ENCODE data around the gene EVX1.

DNA sequence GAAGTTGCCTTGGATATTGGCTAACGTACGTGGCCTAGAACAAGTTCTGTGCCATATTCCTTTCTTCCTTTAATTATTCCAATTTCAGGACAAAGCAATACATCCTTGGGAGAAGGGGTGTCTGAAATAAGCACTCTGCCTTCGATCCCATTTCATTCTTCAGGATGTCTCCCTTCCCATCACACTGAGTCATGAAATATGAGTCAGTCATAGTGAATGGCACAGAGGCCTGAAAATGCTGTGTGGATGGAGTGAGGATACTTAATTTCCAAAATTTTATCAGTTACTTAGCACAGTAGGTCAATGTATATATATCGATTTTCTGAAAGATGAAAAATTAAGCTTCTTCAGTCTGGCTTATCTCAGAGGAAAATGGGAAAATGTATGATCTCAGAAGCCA is 19.5 kb downstream of the EVX1 start:
- TF ChIP-seq, protein P1, sequence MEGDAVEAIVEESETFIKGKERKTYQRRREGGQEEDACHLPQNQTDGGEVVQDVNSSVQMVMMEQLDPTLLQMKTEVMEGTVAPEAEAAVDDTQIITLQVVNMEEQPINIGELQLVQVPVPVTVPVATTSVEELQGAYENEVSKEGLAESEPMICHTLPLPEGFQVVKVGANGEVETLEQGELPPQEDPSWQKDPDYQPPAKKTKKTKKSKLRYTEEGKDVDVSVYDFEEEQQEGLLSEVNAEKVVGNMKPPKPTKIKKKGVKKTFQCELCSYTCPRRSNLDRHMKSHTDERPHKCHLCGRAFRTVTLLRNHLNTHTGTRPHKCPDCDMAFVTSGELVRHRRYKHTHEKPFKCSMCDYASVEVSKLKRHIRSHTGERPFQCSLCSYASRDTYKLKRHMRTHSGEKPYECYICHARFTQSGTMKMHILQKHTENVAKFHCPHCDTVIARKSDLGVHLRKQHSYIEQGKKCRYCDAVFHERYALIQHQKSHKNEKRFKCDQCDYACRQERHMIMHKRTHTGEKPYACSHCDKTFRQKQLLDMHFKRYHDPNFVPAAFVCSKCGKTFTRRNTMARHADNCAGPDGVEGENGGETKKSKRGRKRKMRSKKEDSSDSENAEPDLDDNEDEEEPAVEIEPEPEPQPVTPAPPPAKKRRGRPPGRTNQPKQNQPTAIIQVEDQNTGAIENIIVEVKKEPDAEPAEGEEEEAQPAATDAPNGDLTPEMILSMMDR (IDR thresholded peaks at IDR 0.05) = no peak
- no peak for TF ChIP-seq REST (IDR thresholded peaks at IDR 0.05; ENCODE audit: insufficient read depth in 1 of 2, low read depth in 2 of 2, low read length in 1 of 2)
- no peak for TF ChIP-seq TCF7L2 (IDR thresholded peaks at IDR 0.05; ENCODE audit: low read depth, low read length)

Measured in Panc1 (cell line).